Kidney tubule cell (primary cell): Measurements from ENCODE around the gene CCDC192.
"Not testable (repeated sequence)": the region's sequence is repeated elsewhere in the genome, so short reads cannot be mapped to it uniquely, and the experiment has no call there.

Experiments used
- DNase-seq: peaks from one replicate; pipeline ENCODE4 v3.0.0-alpha.2; 2018; ENCODE audit warnings: low spot score

The CCDC192 gene

GRCh38 chr5:127846884-127847283 lies 143.7 kb downstream of the CCDC192 start:
- no peak for DNase-seq

- DNase-seq = not testable (repeated sequence)
Measured at GRCh38 chr5:127847641-127848040, 144.4 kb downstream of the CCDC192 start.

- DNase-seq = no peak
Measured at GRCh38 chr5:127848098-127848497, 144.9 kb downstream of the CCDC192 start.

- DNase-seq = peak; percentile 29
Measured at GRCh38 chr5:127849408-127849807, 146.2 kb downstream of the CCDC192 start.

- DNase-seq = no peak
Measured at GRCh38 chr5:127849891-127850290, 146.7 kb downstream of the CCDC192 start.

- DNase-seq = no peak
Measured at GRCh38 chr5:127851964-127852363, 148.8 kb downstream of the CCDC192 start.

- no peak for DNase-seq
Measured at GRCh38 chr5:127854520-127854919, 151.3 kb downstream of the CCDC192 start.

- DNase-seq = no peak
Measured at GRCh38 chr5:127856292-127856691, 153.1 kb downstream of the CCDC192 start.

GRCh38 chr5:127858116-127858784 lies 155.1 kb downstream of the CCDC192 start:
- peak; percentile 67 for DNase-seq

- DNase-seq = no peak
Measured at GRCh38 chr5:127860291-127860690, 157.1 kb downstream of the CCDC192 start.

GRCh38 chr5:127863161-127863560 lies 160.0 kb downstream of the CCDC192 start:
- no peak for DNase-seq

- DNase-seq = no peak
Measured at GRCh38 chr5:127863610-127864395, 160.6 kb downstream of the CCDC192 start.

GRCh38 chr5:127864511-127864910 lies 161.3 kb downstream of the CCDC192 start:
- no peak for DNase-seq

GRCh38 chr5:127865273-127865672 lies 162.1 kb downstream of the CCDC192 start:
- DNase-seq = no peak

- no peak for DNase-seq
Measured at GRCh38 chr5:127867022-127867783, 164.0 kb downstream of the CCDC192 start.

GRCh38 chr5:127870914-127871313 lies 167.7 kb downstream of the CCDC192 start:
- peak; percentile 15 for DNase-seq

- peak; percentile 16 for DNase-seq
Measured at GRCh38 chr5:127871503-127872153, 168.4 kb downstream of the CCDC192 start.

- DNase-seq = no peak
Measured at GRCh38 chr5:127872494-127872893, 169.3 kb downstream of the CCDC192 start.

GRCh38 chr5:127875235-127876021 lies 172.2 kb downstream of the CCDC192 start:
- peak; percentile 84 for DNase-seq

GRCh38 chr5:127876384-127876783 lies 173.2 kb downstream of the CCDC192 start:
- DNase-seq = peak; percentile 90

GRCh38 chr5:127878174-127878750 lies 175.1 kb downstream of the CCDC192 start:
- DNase-seq = peak; percentile 63
